Testis (tissue), 3 donors: ENCODE results near the gene KRTAP5-7. TPM values are rescaled to one million over a fixed set of nuclear protein-coding genes. Genes with fewer than 3 reads are reported as not detected.
A peak's percentile ranks its signal among the peaks of the same experiment; 100 is the strongest.

Source experiments
- DNase-seq: peaks from one replicate; pipeline ENCODE4 v3.0.0-alpha.2; 2019
- H3K27ac ChIP-seq, 2 donors: fragments of 200-600 bp; sonication (generic); one replicate each; pipeline ENCODE4 v1.5.1; 2019
- H3K27me3 ChIP-seq: fragments of 200-600 bp; sonication (generic); one replicate; pipeline ENCODE4 v1.5.1; 2019
- H3K36me3 ChIP-seq: fragments of 200-600 bp; sonication (generic); one replicate; pipeline ENCODE4 v1.5.1; 2017; ENCODE audit warnings: low read depth; ENCODE audit errors: missing control alignments
- H3K4me1 ChIP-seq: fragments of 200-600 bp; sonication (generic); one replicate; pipeline ENCODE4 v1.5.1; 2019
- H3K4me3 ChIP-seq, 2 donors: fragments of 200-600 bp; sonication (generic); one replicate each; pipeline ENCODE4 v1.5.1; 2017 to 2019
- H3K9me3 ChIP-seq: fragments of 200-600 bp; sonication (generic); one replicate; pipeline ENCODE4 v1.5.1; 2017
- POLR2A ChIP-seq: fragments of 450-650 bp; IDR thresholded peaks from one replicate; pipeline ENCODE4 v1.6.1; 2017; ENCODE audit warnings: antibody characterized with exemption, mild to moderate bottlenecking, moderate library complexity
- WGBS, 2 donors: methylation state at CpG; one replicate each; pipeline ENCODE4 v1.1.5; 2018; 5-methylcytosine and 5-hydroxymethylcytosine counted together
- intact Hi-C: fragments of 100-400 bp; cut with DNase I; formaldehyde crosslinking; loops from one replicate; pipeline ENCODE4 v1.15.1; 2023; ENCODE audit warnings: low total_unique reads
- polyA plus RNA-seq: library from polyadenylated mRNA; stranded (reverse); fragments of 350-450 nt; fragmentation: Illumina TruSeq; extraction: RNeasy Lipid Tissue Mini Kit (QIAGEN cat#74804); gene quantifications from one replicate; pipeline ENCODE4 v1.2.3, GENCODE V29; 2014; ENCODE audit warnings: low read depth, low replicate concordance; ENCODE audit not compliant: insufficient read depth
- total RNA-seq, 2 donors: library from RNA; depleted of rRNA; stranded (reverse); fragments of >200 nt; gene quantifications; one replicate each; pipeline ENCODE4 v1.2.3, GENCODE V29; 2016
- TF ChIP-seq, protein P1 (sequence below), 3 experiments: fragments of 450-650 bp in 2 of 3; fragments of 200-600 bp in 1 of 3; sonication (generic) in 1 of 3; IDR thresholded peaks; one replicate each; pipeline ENCODE4 v1.5.1; 2016 to 2019; ENCODE audit warnings: antibody characterized with exemption in 3 of 3, mild to moderate bottlenecking in 2 of 3, moderate library complexity in 1 of 3

Gene KRTAP5-7
- total and polyA plus RNA-seq, 3 donors from 2014 or later = 0.94 to 1.7 (median 1.7) TPM

DNA sequence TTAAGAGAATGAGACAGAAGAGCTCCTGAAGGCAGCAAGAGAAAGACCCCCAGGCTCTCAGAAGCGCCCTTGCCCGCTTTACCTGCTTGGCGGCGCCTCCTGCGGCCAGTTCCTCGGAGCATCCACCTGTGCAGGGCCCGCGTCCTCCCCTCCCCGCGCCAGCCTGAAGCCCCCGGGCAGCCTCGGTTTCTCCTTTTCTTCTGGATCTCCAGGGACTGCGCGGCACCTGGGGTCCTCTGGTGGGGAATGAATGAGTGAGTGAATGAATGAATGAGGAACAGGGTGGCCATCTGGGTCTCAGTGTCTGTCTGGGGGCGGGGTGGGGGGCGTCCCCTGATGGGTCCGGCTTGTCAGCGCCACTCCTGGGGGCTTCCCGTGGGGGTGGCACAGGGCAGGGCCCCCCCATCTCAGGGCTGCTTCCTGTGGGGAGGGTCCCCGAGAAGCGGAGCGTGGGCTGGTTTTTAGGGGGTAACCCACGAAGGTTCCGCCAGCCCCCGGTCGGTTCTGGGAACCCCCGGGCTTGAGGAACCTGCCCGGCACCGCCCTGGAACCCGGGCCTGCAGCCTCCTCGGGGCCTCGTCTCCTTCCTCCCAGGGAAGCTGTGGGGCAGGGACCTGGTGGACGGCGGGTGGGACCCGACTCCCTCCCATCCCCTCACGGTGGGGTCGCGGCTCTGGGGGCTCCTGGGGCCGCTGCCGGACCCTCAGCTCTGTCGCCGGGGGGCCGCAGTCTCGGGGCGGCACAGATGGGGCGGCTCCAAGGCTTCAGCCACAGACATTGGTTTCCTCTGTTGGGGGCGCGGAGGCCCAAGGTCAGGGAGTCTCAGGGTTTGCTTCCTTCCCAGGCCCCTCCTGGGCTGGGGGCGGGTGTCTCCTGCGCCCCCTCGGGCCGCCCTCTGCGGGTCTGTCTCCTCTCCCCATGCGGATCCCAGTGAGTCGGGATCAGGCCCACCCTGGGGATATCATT lies 8.3 kb upstream of the KRTAP5-7 start:
- no peak overlapping the region for H3K27ac ChIP-seq
- DNase-seq = no peak
- intact Hi-C loops = no loop called here
- no peaks in the 10 kb centered on the region for H3K9me3 ChIP-seq
- no peaks in the 10 kb centered on the region for H3K4me1 ChIP-seq
- TF ChIP-seq, protein P1, sequence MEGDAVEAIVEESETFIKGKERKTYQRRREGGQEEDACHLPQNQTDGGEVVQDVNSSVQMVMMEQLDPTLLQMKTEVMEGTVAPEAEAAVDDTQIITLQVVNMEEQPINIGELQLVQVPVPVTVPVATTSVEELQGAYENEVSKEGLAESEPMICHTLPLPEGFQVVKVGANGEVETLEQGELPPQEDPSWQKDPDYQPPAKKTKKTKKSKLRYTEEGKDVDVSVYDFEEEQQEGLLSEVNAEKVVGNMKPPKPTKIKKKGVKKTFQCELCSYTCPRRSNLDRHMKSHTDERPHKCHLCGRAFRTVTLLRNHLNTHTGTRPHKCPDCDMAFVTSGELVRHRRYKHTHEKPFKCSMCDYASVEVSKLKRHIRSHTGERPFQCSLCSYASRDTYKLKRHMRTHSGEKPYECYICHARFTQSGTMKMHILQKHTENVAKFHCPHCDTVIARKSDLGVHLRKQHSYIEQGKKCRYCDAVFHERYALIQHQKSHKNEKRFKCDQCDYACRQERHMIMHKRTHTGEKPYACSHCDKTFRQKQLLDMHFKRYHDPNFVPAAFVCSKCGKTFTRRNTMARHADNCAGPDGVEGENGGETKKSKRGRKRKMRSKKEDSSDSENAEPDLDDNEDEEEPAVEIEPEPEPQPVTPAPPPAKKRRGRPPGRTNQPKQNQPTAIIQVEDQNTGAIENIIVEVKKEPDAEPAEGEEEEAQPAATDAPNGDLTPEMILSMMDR (IDR thresholded peaks at IDR 0.05) = no peak
- no peak for TF ChIP-seq POLR2A
- H3K27me3 ChIP-seq = no peaks in the 10 kb centered on the region
- no peaks in the 10 kb centered on the region for H3K36me3 ChIP-seq
- peak overlapping the region; percentile 15 to 26 for H3K4me3 ChIP-seq
- 73% methylated on average over 16 to 55 of the region's 55 CpGs for WGBS, 2 donors

DNA sequence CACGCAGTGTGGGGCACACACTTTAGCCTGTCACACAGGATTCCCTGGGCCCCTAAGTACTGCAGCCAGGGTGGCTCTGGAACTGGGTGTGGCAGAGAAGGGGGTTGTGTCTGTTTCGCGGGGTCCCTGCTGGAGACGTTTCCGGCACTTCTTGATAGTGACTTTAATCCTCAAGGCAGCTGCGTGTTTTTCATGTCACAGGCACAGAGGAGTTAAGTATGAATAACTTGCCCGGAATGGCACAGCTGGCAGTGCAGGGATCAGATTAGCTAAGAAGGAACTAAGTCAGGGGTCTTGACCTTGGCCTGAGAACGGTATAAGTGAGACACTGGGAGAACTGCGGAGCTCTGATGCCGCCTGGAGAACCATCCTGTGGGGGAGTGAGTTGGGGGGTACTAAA lies 7.5 kb upstream of the KRTAP5-7 start:
- intact Hi-C loops = no loop called here
- 46 to 53% methylated on average over 10 of the region's 10 CpGs for WGBS, 2 donors
- no peaks in the 10 kb centered on the region for H3K36me3 ChIP-seq
- TF ChIP-seq, protein P1 (IDR thresholded peaks at IDR 0.05) = no peak
- TF ChIP-seq POLR2A = no peak
- no peaks in the 10 kb centered on the region for H3K27me3 ChIP-seq
- H3K9me3 ChIP-seq = no peaks in the 10 kb centered on the region
- no peak for DNase-seq
- no peak overlapping the region for H3K27ac ChIP-seq
- peak overlapping the region in 1 of 2 donors; percentile 26 for H3K4me3 ChIP-seq
- H3K4me1 ChIP-seq = no peaks in the 10 kb centered on the region

DNA sequence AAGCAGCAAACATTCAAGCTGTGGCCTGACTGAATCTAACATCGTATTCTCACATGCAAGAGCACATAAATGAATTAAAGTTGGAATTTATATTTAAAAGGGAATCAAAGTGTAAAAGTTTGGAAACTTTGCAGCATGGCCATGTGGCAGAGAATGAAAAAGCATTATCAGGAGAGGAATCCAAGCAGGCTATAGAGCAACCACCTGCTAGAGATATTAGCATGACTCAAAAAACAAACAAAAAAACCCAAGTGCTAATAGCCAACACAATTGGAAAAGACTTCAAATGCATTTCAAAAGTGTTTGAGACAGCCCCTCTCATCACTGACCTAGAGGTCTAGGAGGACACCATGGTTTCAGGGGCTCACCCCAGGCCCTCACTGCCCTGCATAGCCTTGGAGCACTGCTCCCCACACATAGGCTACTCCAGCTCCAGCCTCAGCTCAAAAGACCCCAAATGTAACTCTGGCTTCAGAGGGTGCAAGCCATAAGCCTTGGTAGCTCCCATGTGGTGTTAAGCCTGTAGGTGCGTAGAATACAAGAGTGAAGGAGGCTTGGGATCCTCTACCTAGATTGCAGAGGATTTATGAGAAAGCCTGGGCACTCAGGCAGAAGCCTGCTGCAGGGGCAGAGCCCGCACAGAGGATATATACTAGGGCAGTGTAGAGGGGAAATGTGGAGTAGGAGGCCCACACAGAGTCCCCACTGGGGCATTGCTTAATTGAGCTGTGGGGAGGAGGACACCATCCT lies 1.7 kb upstream of the KRTAP5-7 start:
- TF ChIP-seq POLR2A = no peak
- TF ChIP-seq, protein P1 (IDR thresholded peaks at IDR 0.05) = no peak
- Histone ChIP-seq H3K27me3 (no peaks in the 10 kb centered on the region), H3K4me1 (peaks cover 4% of the 10 kb centered on the region), H3K27ac (no peak overlapping the region), H3K36me3 (no peaks in the 10 kb centered on the region), H3K4me3 (no peak overlapping the region), H3K9me3 (no peaks in the 10 kb centered on the region)
- DNase-seq = no peak
- WGBS, 2 donors = 63 to 77% methylated on average over 3 of the region's 3 CpGs
- intact Hi-C loops = no loop called here

DNA sequence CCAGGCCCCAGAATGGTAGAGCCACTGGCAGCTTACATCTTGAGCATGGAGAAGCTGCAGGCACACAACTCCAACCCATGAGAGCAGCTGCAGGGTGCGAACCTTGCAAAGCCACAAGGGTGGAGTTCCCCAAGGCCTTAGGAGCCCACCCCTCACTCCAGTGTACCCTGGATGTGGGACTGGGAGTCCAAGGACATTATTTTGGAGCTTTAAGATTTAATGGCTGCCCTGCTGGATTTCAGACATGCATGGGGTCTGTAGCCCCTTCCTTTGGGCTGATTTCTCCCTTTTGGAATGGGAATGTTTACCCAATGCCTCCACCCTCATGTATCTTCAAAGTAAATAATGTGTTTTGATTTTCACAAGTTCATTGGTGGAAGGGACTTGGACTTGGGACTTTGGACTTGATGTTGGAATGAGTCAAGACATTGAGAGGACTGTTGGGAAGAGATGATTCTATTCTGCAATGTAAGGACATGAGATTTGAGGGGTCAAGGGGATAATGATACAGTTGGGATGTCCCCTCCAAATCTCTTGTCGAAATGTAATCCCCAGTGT lies 1.1 kb upstream of the KRTAP5-7 start:
- no peak for DNase-seq
- H3K36me3 ChIP-seq = no peaks in the 10 kb centered on the region
- H3K9me3 ChIP-seq = no peaks in the 10 kb centered on the region
- WGBS, 2 donors = 86 to 89% methylated on average over 1 to 2 of the region's 2 CpGs
- TF ChIP-seq, protein P1 (IDR thresholded peaks at IDR 0.05) = no peak
- no peak for TF ChIP-seq POLR2A
- no peak overlapping the region for H3K27ac ChIP-seq
- peaks cover 4% of the 10 kb centered on the region for H3K4me1 ChIP-seq
- no peaks in the 10 kb centered on the region for H3K27me3 ChIP-seq
- H3K4me3 ChIP-seq = no peak overlapping the region
- intact Hi-C loops = no loop called here
